Mucosa of descending colon (tissue), 3 donors: Measurements from ENCODE around the gene GOLPH3. TPM values are rescaled to one million over a fixed set of nuclear protein-coding genes. Genes with fewer than 3 reads are reported as not detected.

Experiments used
- ATAC-seq: fragments of 200-7000 bp; cut with Tn5 transposase; one replicate; pipeline ENCODE4 v1.9.1; 2020; ENCODE audit warnings: mild to moderate bottlenecking, moderate library complexity
- DNase-seq, 3 donors: peaks; one replicate each; pipeline ENCODE4 v3.0.0-alpha.2; 2020
- H3K36me3 ChIP-seq: fragments of 200-600 bp; one replicate; pipeline ENCODE4 v1.8.0; 2021; ENCODE audit warnings: low read depth, mild to moderate bottlenecking
- H3K4me1 ChIP-seq: fragments of 200-600 bp; one replicate; pipeline ENCODE4 v1.8.0; 2021; ENCODE audit warnings: low read depth, mild to moderate bottlenecking
- H3K4me3 ChIP-seq: fragments of 200-600 bp; one replicate; pipeline ENCODE4 v1.8.0; 2021; ENCODE audit warnings: mild to moderate bottlenecking
- H3K9me3 ChIP-seq: fragments of 200-600 bp; one replicate; pipeline ENCODE4 v1.8.0; 2021; ENCODE audit warnings: mild to moderate bottlenecking
- CTCF ChIP-seq: fragments of 200-600 bp; IDR thresholded peaks from one replicate; pipeline ENCODE4 v1.8.0; 2022; ENCODE audit warnings: antibody characterized with exemption, mild to moderate bottlenecking
- intact Hi-C, 2 donors: fragments of 100-400 bp; cut with DNase I in 1 of 2; cut with micrococcal nuclease in 1 of 2; formaldehyde crosslinking; loops; one replicate each; pipeline versions ENCODE4 v1.11.0 to v1.11.1; 2022; cut with DNase I, micrococcal nuclease
- total RNA-seq, 3 donors: library from RNA; stranded (reverse); fragmentation: NEBNext Ultra II Directional in 2 of 3; extraction: Animal tissue kit (Norgen Biotek cat#: 25700) in 2 of 3; gene quantifications; one replicate each; pipeline versions ENCODE4 v1.2.1 to v1.2.4, GENCODE V29; 2021 to 2023
- donor health status: DM: no; HTN: no; CAD: no; lungs with moderate emphysema.
- donor health status: DM: no; HTN: no; CAD: no.
- donor health status: DM: no; HTN: yes; CAD: no.

GOLPH3 gene
- total RNA-seq, 3 donors from 2014 or later = 101 to 178 (median 123) TPM

- no peaks in the 10 kb centered on the region for H3K9me3 ChIP-seq
- intact Hi-C loops = loop anchor here (5.0 kb wide), 1 partner anchor 250 kb away; no protein-coding TSS in a partner anchor
- H3K4me1 ChIP-seq = no peaks in the 10 kb centered on the region
- TF ChIP-seq CTCF = no peak
- ATAC-seq = no peak
- no peaks in the 10 kb centered on the region for H3K36me3 ChIP-seq
- peak in 1 of 3 donors; percentile 68 for DNase-seq
- no peak overlapping the region for H3K4me3 ChIP-seq
Measured at GRCh38 chr5:32076699-32077695, 97.1 kb downstream of the GOLPH3 start.

Other genes with a start within 250 kb of the GOLPH3 start
- gene MTMR12, start 138.6 kb upstream of the GOLPH3 start, total RNA-seq = 10 to 100 TPM; 19.3 to 43.8 (median 20.7) TPM